HCT116 (cell line): Measurements from ENCODE around the gene CUL4A. TPM values are rescaled to one million over a fixed set of nuclear protein-coding genes. Genes with fewer than 3 reads are reported as not detected.

Experiments used
- ATAC-seq: fragments of 200-7000 bp; cut with Tn5 transposase; 2 replicates; pipeline ENCODE4 v1.9.1; 2020; ENCODE audit warnings: mild to moderate bottlenecking, moderate library complexity
- BruUV-seq: library from RNA; stranded (reverse); fragments of 400-500 nt; replicated peaks from 2 replicates; lab custom pipeline; 2021; lab: Mats Ljungman, UMichigan
- CTCF ChIA-PET: fragments of 300-600 bp; sonication (Branson Sonifier 250); formaldehyde crosslinking; loops from one replicate; lab custom pipeline; 2021; ENCODE audit warnings: antibody characterized with exemption; lab: Charles Lee
- POLR2A ChIA-PET: fragments of 300-600, 350-600 bp; sonication (Branson Sonifier 250); formaldehyde crosslinking; loops from one replicate; lab custom pipeline; 2021; ENCODE audit warnings: antibody characterized with exemption; lab: Charles Lee
- RAD21 ChIA-PET, 2 experiments: fragments of 300-600 bp; sonication (Branson Sonifier 250); formaldehyde crosslinking; loops; one replicate each; lab custom pipeline; 2023; ENCODE audit warnings: low total read pairs in 2 of 2; ENCODE audit not compliant: uncharacterized antibody in 2 of 2, unreplicated experiment in 2 of 2, low non-redundant PET in 1 of 2; lab: Charles Lee
- DNase-seq: peaks from one replicate; pipeline ENCODE4 v3.0.0-alpha.2; 2010; ENCODE audit warnings: low read depth, low spot score
- H2AFZ ChIP-seq: fragments of 200-600 bp; shearing (Covaris generic), sonication (generic); 2 replicates; pipeline ENCODE4 v1.6.1; 2017; ENCODE audit warnings: low read depth, mixed run types, mixed read lengths, antibody characterized with exemption, low read length; ENCODE audit not compliant: poor library complexity, severe bottlenecking
- H3K27ac ChIP-seq: 2 replicates; pipeline ENCODE4 v1.5.1; 2012; ENCODE audit warnings: low read depth, low read length
- H3K27me3 ChIP-seq: fragments of 200-600 bp; sonication (generic); 2 replicates; pipeline ENCODE4 v1.6.1; 2016; ENCODE audit warnings: mixed run types, low read length, mixed read lengths; ENCODE audit not compliant: insufficient read depth
- H3K36me3 ChIP-seq, 2 experiments: fragments of 200-500 bp in 1 of 2; fragments of 200-600 bp in 1 of 2; sonication (Bioruptor generic) in 1 of 2; sonication (generic) in 1 of 2; 2 replicates each; pipeline versions ENCODE4 v1.5.1 to v1.6.1; 2014 to 2016; ENCODE audit warnings: low read length in 2 of 2, inconsistent platforms in 1 of 2, mixed read lengths in 1 of 2, mixed run types in 1 of 2; ENCODE audit not compliant: insufficient read depth in 2 of 2, control insufficient read depth in 1 of 2
- H3K4me1 ChIP-seq, 2 experiments: fragments of 200-600 bp in 1 of 2; sonication (generic) in 1 of 2; 2 replicates each; pipeline versions ENCODE4 v1.5.1 to v1.6.1; 2012 to 2017; ENCODE audit warnings: low read length in 2 of 2, inconsistent platforms in 1 of 2, mild to moderate bottlenecking in 1 of 2, mixed read lengths in 1 of 2, mixed run types in 1 of 2, moderate library complexity in 1 of 2; ENCODE audit not compliant: insufficient read depth in 2 of 2, control insufficient read depth in 1 of 2
- H3K4me2 ChIP-seq: fragments of 200-600 bp; sonication (generic); 2 replicates; pipeline ENCODE4 v1.6.1; 2017; ENCODE audit warnings: mixed run types, low read length, mixed read lengths
- H3K4me3 ChIP-seq, 2 experiments: fragments of 200-600 bp in 1 of 2; sonication (generic) in 1 of 2; replicated peaks in 1 of 2; 2 replicates each; pipeline ENCODE4 v1.5.1; 2011 to 2016; ENCODE audit warnings: low read length in 2 of 2, control low read depth in 1 of 2, low read depth in 1 of 2, mild to moderate bottlenecking in 1 of 2, mixed read lengths in 1 of 2, mixed run types in 1 of 2
- H3K79me2 ChIP-seq: fragments of 200-600 bp; sonication (generic); 2 replicates; pipeline ENCODE4 v1.6.1; 2017; ENCODE audit warnings: mild to moderate bottlenecking, mixed run types, low read length, moderate library complexity, mixed read lengths; ENCODE audit not compliant: insufficient read depth
- H3K9ac ChIP-seq: fragments of 200-600 bp; sonication (generic); 2 replicates; pipeline ENCODE4 v1.6.1; 2016; ENCODE audit warnings: low read length, mixed read lengths
- H3K9me2 ChIP-seq: fragments of 200-600 bp; sonication (generic), shearing (Covaris generic); 2 replicates; pipeline ENCODE4 v1.6.1; 2017; ENCODE audit warnings: mixed run types, mild to moderate bottlenecking, moderate library complexity; ENCODE audit not compliant: insufficient read depth
- H3K9me3 ChIP-seq, 2 experiments: fragments of 200-500 bp in 1 of 2; fragments of 200-600 bp in 1 of 2; sonication (Bioruptor generic) in 1 of 2; sonication (generic) in 1 of 2; 2 replicates each; pipeline ENCODE4 v1.6.1; 2014 to 2017; ENCODE audit warnings: low read length in 2 of 2, mixed read lengths in 2 of 2, inconsistent platforms in 1 of 2, low read depth in 1 of 2, mild to moderate bottlenecking in 1 of 2, mixed run types in 1 of 2, moderate library complexity in 1 of 2; ENCODE audit not compliant: control insufficient read depth in 1 of 2, insufficient read depth in 1 of 2
- H4K20me1 ChIP-seq: fragments of 200-600 bp; sonication (generic), shearing (Covaris generic); 2 replicates; pipeline ENCODE4 v1.6.1; 2017; ENCODE audit warnings: mixed run types, mild to moderate bottlenecking, moderate library complexity; ENCODE audit not compliant: insufficient read depth
- CEBPB ChIP-seq: IDR thresholded peaks from 2 replicates; pipeline ENCODE4 v1.6.1; 2012; ENCODE audit warnings: low read depth
- CTCF ChIP-seq, 3 experiments: fragments of 200-600 bp in 1 of 3; sonication (generic) in 1 of 3; IDR thresholded peaks in 2 of 3; conservative IDR thresholded peaks in 1 of 3; 2 replicates each; pipeline ENCODE4 v1.5.1; 2012 to 2017; ENCODE audit warnings: low read depth in 2 of 3, low read length in 2 of 3, antibody characterized with exemption in 1 of 3, borderline replicate concordance in 1 of 3, control low read depth in 1 of 3, mild to moderate bottlenecking in 1 of 3, mixed read lengths in 1 of 3, mixed run types in 1 of 3, moderate library complexity in 1 of 3; ENCODE audit not compliant: insufficient read depth in 1 of 3
- EGR1 ChIP-seq: IDR thresholded peaks from 2 replicates; pipeline ENCODE4 v1.6.1; 2012; ENCODE audit warnings: low read depth
- ELF1 ChIP-seq: IDR thresholded peaks from 2 replicates; pipeline ENCODE4 v1.6.1; 2012; ENCODE audit warnings: low read depth, borderline replicate concordance
- FOSL1 ChIP-seq: IDR thresholded peaks from 2 replicates; pipeline ENCODE4 v1.6.1; 2012; ENCODE audit warnings: low read depth
- JUND ChIP-seq: IDR thresholded peaks from 2 replicates; pipeline ENCODE4 v1.6.1; 2012
- RAD21 ChIP-seq: IDR thresholded peaks from 2 replicates; pipeline ENCODE4 v1.6.1; 2012; ENCODE audit warnings: low read depth, mild to moderate bottlenecking
- REST ChIP-seq: IDR thresholded peaks from 2 replicates; pipeline ENCODE4 v1.6.1; 2012; ENCODE audit warnings: low read depth
- SP1 ChIP-seq: IDR thresholded peaks from 2 replicates; pipeline ENCODE4 v1.6.1; 2012; ENCODE audit warnings: low read depth
- YY1 ChIP-seq: IDR thresholded peaks from 2 replicates; pipeline ENCODE4 v1.6.1; 2011; ENCODE audit warnings: low read length, low read depth, moderate library complexity, mild to moderate bottlenecking; ENCODE audit not compliant: insufficient replicate concordance; ENCODE audit errors: extremely low read depth
- ZFX ChIP-seq: fragments of 450-650 bp; IDR thresholded peaks from 2 replicates; pipeline ENCODE4 v1.6.1; 2017
- intact Hi-C: fragments of 100-400 bp; cut with micrococcal nuclease; formaldehyde crosslinking; loops from 2 replicates; pipeline ENCODE4 v1.10.0; 2022
- total RNA-seq: library from RNA; stranded (reverse); gene quantifications from one replicate; pipeline ENCODE4 v1.2.1, GENCODE V29; 2021; ENCODE audit not compliant: unreplicated experiment
- TF ChIP-seq, protein P1 (sequence below): IDR thresholded peaks from 2 replicates; pipeline ENCODE4 v1.6.1; 2012

The CUL4A gene
- total RNA-seq, 1 experiment from 2014 or later = 76.5 TPM

GRCh38 chr13:113272701-113273181, 63.3 kb downstream of the CUL4A start:
- no peaks in the 10 kb centered on the region for H3K36me3 ChIP-seq
- no peaks in the 10 kb centered on the region for H3K9me2 ChIP-seq
- no peaks in the 10 kb centered on the region for H4K20me1 ChIP-seq
- no peak overlapping the region for H3K27ac ChIP-seq
- BruUV-seq = no TSS peak
- no peaks in the 10 kb centered on the region for H3K27me3 ChIP-seq
- no peaks in the 10 kb centered on the region for H3K79me2 ChIP-seq
- ChIA-PET POLR2A (no interaction called here), RAD21 (no interaction called here), CTCF (no interaction called here)
- no peak overlapping the region for H2AFZ ChIP-seq
- no peak overlapping the region for H3K4me2 ChIP-seq
- intact Hi-C loops = no loop called here
- ATAC-seq (no peak), DNase-seq (no peak)
- peaks cover 0 to 11% of the 10 kb centered on the region in 2 experiments; a peak in 2 of 4 replicates for H3K4me1 ChIP-seq
- H3K9me3 ChIP-seq = no peaks in the 10 kb centered on the region
- H3K9ac ChIP-seq = no peak overlapping the region
- TF ChIP-seq SP1 (no peak), RAD21 (no peak), ELF1 (no peak), YY1 (no peak), REST (no peak), EGR1 (no peak), JUND (no peak), CEBPB (no peak), CTCF (IDR thresholded peaks at IDR 0.05 in 2 of 3, conservative IDR thresholded peaks at IDR 0.05 in 1 of 3; ENCODE audit: borderline replicate concordance in 1 of 3, insufficient read depth in 1 of 3, low read depth in 2 of 3, low read length in 2 of 3) (no peak), FOSL1 (no peak), ZFX (no peak)
- TF ChIP-seq, protein P1, sequence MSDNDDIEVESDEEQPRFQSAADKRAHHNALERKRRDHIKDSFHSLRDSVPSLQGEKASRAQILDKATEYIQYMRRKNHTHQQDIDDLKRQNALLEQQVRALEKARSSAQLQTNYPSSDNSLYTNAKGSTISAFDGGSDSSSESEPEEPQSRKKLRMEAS = no peak
- no peak overlapping the region for H3K4me3 ChIP-seq
